ENCODE measurements around the gene RALGPS1. TPM values are rescaled to one million over a fixed set of nuclear protein-coding genes. Genes with fewer than 3 reads are reported as not detected.

The RALGPS1 gene
- total and polyA plus RNA-seq, 4 experiments from 2014 or later = 0.84 to 10.3 (median 5.8) TPM

GRCh38 chr9:126965541-126966428 is 51.2 kb downstream of the RALGPS1 start:
- Mint-ChIP-seq H3K36me3 (peaks cover 4 to 7% of the 10 kb centered on the region in 2 donors), H3K4me1 (peaks cover 6 to 13% (median 10%) of the 10 kb centered on the region in 4 donors), H3K27ac (peak overlapping the region in 1 of 7 donors; percentile 48), H3K27me3 (peaks cover 0 to 1% of the 10 kb centered on the region in 2 donors), H3K9me3 (no peaks in the 10 kb centered on the region), H3K4me3 (no peak overlapping the region)
- Histone ChIP-seq H3K27ac (ENCODE audit: low read depth, low read length) (no peak overlapping the region), H3K27me3 (ENCODE audit: insufficient read depth, low read length) (no peaks in the 10 kb centered on the region), H3K4me1 (ENCODE audit: insufficient read depth, low read length) (no peaks in the 10 kb centered on the region), H3K36me3 (ENCODE audit: insufficient read depth, low read length) (no peaks in the 10 kb centered on the region), H3K9me3 (ENCODE audit: control insufficient read depth in 1 of 2, low read length in 2 of 2) (no peaks in the 10 kb centered on the region), H3K4me3 (ENCODE audit: low read length in 2 of 2) (no peak overlapping the region)
- intact Hi-C loops (cut with micrococcal nuclease) = loop anchor here (1.0 kb wide), 1 partner anchor 234 kb away; no protein-coding TSS in a partner anchor
- ChIA-PET POLR2A (ENCODE audit: partially characterized antibody) (no interaction called here), CTCF (ENCODE audit: partially characterized antibody) (interaction anchor here (0.8 to 9.6 kb wide), 11 partner anchors 11 to 233 kb away, joined by 3 to 96 read pairs (median 5); no protein-coding TSS in a partner anchor)
- DNase-seq = peak in 4 of 5 donors; percentile 35 to 49 (median 42)

GRCh38 chr9:126971261-126971660 is 56.7 kb downstream of the RALGPS1 start:
- intact Hi-C loops (cut with micrococcal nuclease) = no loop called here
- H3K27ac Mint-ChIP-seq = no peak overlapping the region
- ChIA-PET CTCF (ENCODE audit: partially characterized antibody) (no interaction called here), POLR2A (ENCODE audit: partially characterized antibody) (no interaction called here)
- H3K4me1 Mint-ChIP-seq = peaks cover 0 to 13% (median 6%) of the 10 kb centered on the region in 4 donors
- H3K27me3 Mint-ChIP-seq = peaks cover 0 to 1% of the 10 kb centered on the region in 2 donors
- H3K9me3 ChIP-seq (ENCODE audit: control insufficient read depth in 1 of 2, low read length in 2 of 2) = no peaks in the 10 kb centered on the region
- H3K9me3 Mint-ChIP-seq = no peaks in the 10 kb centered on the region
- H3K4me3 ChIP-seq (ENCODE audit: low read length in 2 of 2) = no peak overlapping the region
- H3K36me3 Mint-ChIP-seq = peaks cover 0 to 3% of the 10 kb centered on the region in 2 donors
- no peak overlapping the region for H3K27ac ChIP-seq (ENCODE audit: low read depth, low read length)
- no peak overlapping the region for H3K4me3 Mint-ChIP-seq
- no peaks in the 10 kb centered on the region for H3K36me3 ChIP-seq (ENCODE audit: insufficient read depth, low read length)
- DNase-seq = no peak
- no peaks in the 10 kb centered on the region for H3K27me3 ChIP-seq (ENCODE audit: insufficient read depth, low read length)
- H3K4me1 ChIP-seq (ENCODE audit: insufficient read depth, low read length) = no peaks in the 10 kb centered on the region

- Histone ChIP-seq H3K27ac (ENCODE audit: low read depth, low read length) (no peak overlapping the region), H3K4me1 (ENCODE audit: insufficient read depth, low read length) (no peaks in the 10 kb centered on the region), H3K9me3 (ENCODE audit: control insufficient read depth in 1 of 2, low read length in 2 of 2) (no peaks in the 10 kb centered on the region), H3K36me3 (ENCODE audit: insufficient read depth, low read length) (no peaks in the 10 kb centered on the region), H3K27me3 (ENCODE audit: insufficient read depth, low read length) (no peaks in the 10 kb centered on the region), H3K4me3 (ENCODE audit: low read length in 2 of 2) (no peak overlapping the region)
- H3K4me3 Mint-ChIP-seq = no peak overlapping the region
- intact Hi-C loops (cut with micrococcal nuclease) = no loop called here
- H3K9me3 Mint-ChIP-seq = peaks cover 0 to 1% (median 0%) of the 10 kb centered on the region in 8 donors
- ChIA-PET CTCF (ENCODE audit: partially characterized antibody) (no interaction called here), POLR2A (ENCODE audit: partially characterized antibody) (no interaction called here)
- peaks cover 4 to 18% (median 7%) of the 10 kb centered on the region in 4 donors for H3K4me1 Mint-ChIP-seq
- H3K27ac Mint-ChIP-seq = peak overlapping the region in 1 of 7 donors; percentile 25
- no peak for DNase-seq
- H3K36me3 Mint-ChIP-seq = no peaks in the 10 kb centered on the region
- peaks cover 0 to 2% of the 10 kb centered on the region in 2 donors for H3K27me3 Mint-ChIP-seq
Observed at GRCh38 chr9:126973651-126974529, 59.3 kb downstream of the RALGPS1 start.

GRCh38 chr9:126974594-126974993 is 60.0 kb downstream of the RALGPS1 start:
- no peaks in the 10 kb centered on the region for H3K36me3 ChIP-seq (ENCODE audit: insufficient read depth, low read length)
- Mint-ChIP-seq H3K27ac (no peak overlapping the region), H3K4me3 (no peak overlapping the region), H3K4me1 (peaks cover 9 to 20% (median 13%) of the 10 kb centered on the region in 4 donors), H3K27me3 (peaks cover 0 to 2% of the 10 kb centered on the region in 2 donors), H3K36me3 (no peaks in the 10 kb centered on the region), H3K9me3 (peaks cover 0 to 1% (median 0%) of the 10 kb centered on the region in 8 donors)
- no peak for DNase-seq
- no peaks in the 10 kb centered on the region for H3K9me3 ChIP-seq (ENCODE audit: control insufficient read depth in 1 of 2, low read length in 2 of 2)
- POLR2A ChIA-PET (ENCODE audit: partially characterized antibody) = no interaction called here
- H3K4me1 ChIP-seq (ENCODE audit: insufficient read depth, low read length) = peaks cover 3% of the 10 kb centered on the region
- H3K27ac ChIP-seq (ENCODE audit: low read depth, low read length) = no peak overlapping the region
- H3K4me3 ChIP-seq (ENCODE audit: low read length in 2 of 2) = no peak overlapping the region
- H3K27me3 ChIP-seq (ENCODE audit: insufficient read depth, low read length) = no peaks in the 10 kb centered on the region
- intact Hi-C loops (cut with micrococcal nuclease) = no loop called here
- CTCF ChIA-PET (ENCODE audit: partially characterized antibody) = no interaction called here

- ChIA-PET CTCF (ENCODE audit: partially characterized antibody) (no interaction called here), POLR2A (ENCODE audit: partially characterized antibody) (no interaction called here)
- peaks cover 0 to 1% (median 0%) of the 10 kb centered on the region in 8 donors for H3K9me3 Mint-ChIP-seq
- H3K27me3 Mint-ChIP-seq = peaks cover 0 to 2% of the 10 kb centered on the region in 2 donors
- H3K36me3 ChIP-seq (ENCODE audit: insufficient read depth, low read length) = no peaks in the 10 kb centered on the region
- no peaks in the 10 kb centered on the region for H3K27me3 ChIP-seq (ENCODE audit: insufficient read depth, low read length)
- H3K4me3 Mint-ChIP-seq = no peak overlapping the region
- no peak for DNase-seq
- no peaks in the 10 kb centered on the region for H3K9me3 ChIP-seq (ENCODE audit: control insufficient read depth in 1 of 2, low read length in 2 of 2)
- H3K4me1 Mint-ChIP-seq = peaks cover 7 to 15% (median 12%) of the 10 kb centered on the region in 4 donors
- H3K36me3 Mint-ChIP-seq = no peaks in the 10 kb centered on the region
- H3K4me1 ChIP-seq (ENCODE audit: insufficient read depth, low read length) = peaks cover 4% of the 10 kb centered on the region
- no peak overlapping the region for H3K4me3 ChIP-seq (ENCODE audit: low read length in 2 of 2)
- no peak overlapping the region for H3K27ac ChIP-seq (ENCODE audit: low read depth, low read length)
- no peak overlapping the region for H3K27ac Mint-ChIP-seq
- intact Hi-C loops (cut with micrococcal nuclease) = no loop called here
Observed at GRCh38 chr9:126975327-126976220, 61.0 kb downstream of the RALGPS1 start.

- intact Hi-C loops (cut with micrococcal nuclease) = no loop called here
- Mint-ChIP-seq H3K4me3 (no peak overlapping the region), H3K27ac (peak overlapping the region in 1 of 7 donors; percentile 9), H3K9me3 (peaks cover 0 to 7% (median 3%) of the 10 kb centered on the region in 8 donors), H3K36me3 (peaks cover 0 to 4% of the 10 kb centered on the region in 2 donors), H3K4me1 (peaks cover 20 to 41% (median 33%) of the 10 kb centered on the region in 4 donors), H3K27me3 (peaks cover 0 to 5% of the 10 kb centered on the region in 2 donors)
- peaks cover 22% of the 10 kb centered on the region for H3K4me1 ChIP-seq (ENCODE audit: insufficient read depth, low read length)
- ChIA-PET CTCF (ENCODE audit: partially characterized antibody) (no interaction called here), POLR2A (ENCODE audit: partially characterized antibody) (no interaction called here)
- DNase-seq = no peak
- H3K9me3 ChIP-seq (ENCODE audit: control insufficient read depth in 1 of 2, low read length in 2 of 2) = no peaks in the 10 kb centered on the region
- H3K27ac ChIP-seq (ENCODE audit: low read depth, low read length) = no peak overlapping the region
- H3K4me3 ChIP-seq (ENCODE audit: low read length in 2 of 2) = no peak overlapping the region
- no peaks in the 10 kb centered on the region for H3K27me3 ChIP-seq (ENCODE audit: insufficient read depth, low read length)
- no peaks in the 10 kb centered on the region for H3K36me3 ChIP-seq (ENCODE audit: insufficient read depth, low read length)
Observed at GRCh38 chr9:126979461-126979860, 64.9 kb downstream of the RALGPS1 start.
